ENCODE results near the gene PMP22. TPM values are rescaled to one million over a fixed set of nuclear protein-coding genes. Genes with fewer than 3 reads are reported as not detected.

PMP22 gene
- under 1 TPM in 3 of 5 donors, not detected in 2; 0.20 to 0.76 (median 0.44) TPM for total RNA-seq
- 0.20 TPM for total RNA-seq (2013)
- total RNA-seq: 0 to 1.4 (median 0.11) reads per million in 29 experiments

- peaks cover 0 to 22% of the 10 kb centered on the region in 2 experiments for H3K4me1 ChIP-seq (ENCODE audit: control insufficient read depth in 1 of 2, extremely low read depth in 1 of 2, insufficient read depth in 2 of 2, low read length in 2 of 2)
- H3K27me3 Mint-ChIP-seq: peaks cover 54 to 62% of the 10 kb centered on the region in 2 donors
- ChIA-PET CTCF (no interaction called here), POLR2A (no interaction called here)
- 73% methylated on average over 5 of the region's 6 CpGs for WGBS (ENCODE audit: insufficient coverage)
- no peaks in the 10 kb centered on the region for H3K9me3 ChIP-seq
- no peak within 1 kb of the TSS for H3K27ac Mint-ChIP-seq
- ATAC-seq (replicated peaks in 1 of 4) (no peak), DNase-seq (no peak)
- H3K9me3 Mint-ChIP-seq: no peaks in the 10 kb centered on the region
- peaks cover 11 to 56% of the 10 kb centered on the region in 2 experiments for H3K27me3 ChIP-seq (replicated peaks in 1 of 2; ENCODE audit: control insufficient read depth in 2 of 2, extremely low read depth in 1 of 2, insufficient read depth in 2 of 2, low read length in 1 of 2)
- no peaks in the 10 kb centered on the region for H3K36me3 Mint-ChIP-seq
- no peak within 1 kb of the TSS for H3K27ac ChIP-seq (ENCODE audit: low read length)
- no peaks in the 10 kb centered on the region for H3K36me3 ChIP-seq (ENCODE audit: control insufficient read depth in 2 of 2, extremely low read depth in 1 of 2, insufficient read depth in 1 of 2, low read length in 1 of 2)
- H3K4me1 Mint-ChIP-seq: peaks cover 0 to 18% (median 14%) of the 10 kb centered on the region in 3 donors
- no peak within 1 kb of the TSS for H3K4me3 ChIP-seq (ENCODE audit: control insufficient read depth in 1 of 2, extremely low read depth in 1 of 2, low read length in 1 of 2)
- H3K4me3 Mint-ChIP-seq: no peak within 1 kb of the TSS
Measured at GRCh38 chr17:15265131-15265530, at the start of gene PMP22. PMP22 (minus strand) TSS chr17:15265326; CDS start chr17:15260727, 4,599 bp downstream.

- H3K4me3 ChIP-seq (ENCODE audit: control insufficient read depth in 1 of 2, extremely low read depth in 1 of 2, low read length in 1 of 2): no peak overlapping the region
- Mint-ChIP-seq H3K9me3 (no peaks in the 10 kb centered on the region), H3K36me3 (no peaks in the 10 kb centered on the region), H3K27ac (no peak overlapping the region), H3K27me3 (peaks cover 1 to 14% of the 10 kb centered on the region in 2 donors), H3K4me3 (no peak overlapping the region), H3K4me1 (no peaks in the 10 kb centered on the region)
- ChIA-PET POLR2A (no interaction called here), CTCF (no interaction called here)
- H3K4me1 ChIP-seq (ENCODE audit: control insufficient read depth in 1 of 2, extremely low read depth in 1 of 2, insufficient read depth in 2 of 2, low read length in 2 of 2): no peaks in the 10 kb centered on the region
- H3K9me3 ChIP-seq: no peaks in the 10 kb centered on the region
- DNase-seq (no peak), ATAC-seq (replicated peaks in 1 of 4) (no peak)
- no peak overlapping the region for H3K27ac ChIP-seq (ENCODE audit: low read length)
- no peaks in the 10 kb centered on the region for H3K36me3 ChIP-seq (ENCODE audit: control insufficient read depth in 2 of 2, extremely low read depth in 1 of 2, insufficient read depth in 1 of 2, low read length in 1 of 2)
- H3K27me3 ChIP-seq (replicated peaks in 1 of 2; ENCODE audit: control insufficient read depth in 2 of 2, extremely low read depth in 1 of 2, insufficient read depth in 2 of 2, low read length in 1 of 2): peaks cover 4 to 10% of the 10 kb centered on the region in 2 experiments
- WGBS (ENCODE audit: insufficient coverage): 80% methylated on average over 4 of the region's 5 CpGs
Measured at GRCh38 chr17:15311996-15312395, 46.9 kb upstream of the PMP22 start.

- no peaks in the 10 kb centered on the region for H3K9me3 Mint-ChIP-seq
- Histone ChIP-seq H3K36me3 (ENCODE audit: control insufficient read depth in 2 of 2, extremely low read depth in 1 of 2, insufficient read depth in 1 of 2, low read length in 1 of 2) (no peaks in the 10 kb centered on the region), H3K27ac (ENCODE audit: low read length) (no peak overlapping the region), H3K9me3 (no peaks in the 10 kb centered on the region), H3K4me1 (ENCODE audit: control insufficient read depth in 1 of 2, extremely low read depth in 1 of 2, insufficient read depth in 2 of 2, low read length in 2 of 2) (no peaks in the 10 kb centered on the region), H3K27me3 (replicated peaks in 1 of 2; ENCODE audit: control insufficient read depth in 2 of 2, extremely low read depth in 1 of 2, insufficient read depth in 2 of 2, low read length in 1 of 2) (peaks cover 4 to 6% of the 10 kb centered on the region in 2 experiments), H3K4me3 (ENCODE audit: control insufficient read depth in 1 of 2, extremely low read depth in 1 of 2, low read length in 1 of 2) (no peak overlapping the region)
- DNase-seq: no peak
- no peak for ATAC-seq (replicated peaks in 1 of 4)
- H3K27me3 Mint-ChIP-seq: peaks cover 0 to 7% of the 10 kb centered on the region in 2 donors
- WGBS (ENCODE audit: insufficient coverage): 68% methylated on average over 3 of the region's 3 CpGs
- H3K4me3 Mint-ChIP-seq: no peak overlapping the region
- CTCF ChIA-PET: no interaction called here
- H3K4me1 Mint-ChIP-seq: no peaks in the 10 kb centered on the region
- no peak overlapping the region for H3K27ac Mint-ChIP-seq
- POLR2A ChIA-PET: no interaction called here
- no peaks in the 10 kb centered on the region for H3K36me3 Mint-ChIP-seq
Measured at GRCh38 chr17:15309793-15310192, 44.7 kb upstream of the PMP22 start.

- Histone ChIP-seq H3K36me3 (ENCODE audit: control insufficient read depth in 2 of 2, extremely low read depth in 1 of 2, insufficient read depth in 1 of 2, low read length in 1 of 2) (no peaks in the 10 kb centered on the region), H3K27ac (ENCODE audit: low read length) (no peak overlapping the region), H3K4me1 (ENCODE audit: control insufficient read depth in 1 of 2, extremely low read depth in 1 of 2, insufficient read depth in 2 of 2, low read length in 2 of 2) (no peaks in the 10 kb centered on the region), H3K4me3 (ENCODE audit: control insufficient read depth in 1 of 2, extremely low read depth in 1 of 2, low read length in 1 of 2) (no peak overlapping the region), H3K27me3 (replicated peaks in 1 of 2; ENCODE audit: control insufficient read depth in 2 of 2, extremely low read depth in 1 of 2, insufficient read depth in 2 of 2, low read length in 1 of 2) (peaks cover 4 to 6% of the 10 kb centered on the region in 2 experiments), H3K9me3 (no peaks in the 10 kb centered on the region)
- Mint-ChIP-seq H3K4me1 (no peaks in the 10 kb centered on the region), H3K9me3 (no peaks in the 10 kb centered on the region), H3K4me3 (no peak overlapping the region), H3K36me3 (no peaks in the 10 kb centered on the region), H3K27me3 (peaks cover 0 to 1% of the 10 kb centered on the region in 2 donors), H3K27ac (no peak overlapping the region)
- ATAC-seq (replicated peaks in 1 of 4) (no peak), DNase-seq (no peak)
- POLR2A ChIA-PET: no interaction called here
- CTCF ChIA-PET: no interaction called here
- 100% methylated on average over 2 of the region's 3 CpGs for WGBS (ENCODE audit: insufficient coverage)
Measured at GRCh38 chr17:15309236-15309635, 44.1 kb upstream of the PMP22 start.

- Mint-ChIP-seq H3K4me3 (no peak overlapping the region), H3K27ac (no peak overlapping the region), H3K36me3 (no peaks in the 10 kb centered on the region), H3K27me3 (no peaks in the 10 kb centered on the region), H3K9me3 (no peaks in the 10 kb centered on the region), H3K4me1 (no peaks in the 10 kb centered on the region)
- ChIA-PET POLR2A (no interaction called here), CTCF (no interaction called here)
- ATAC-seq (replicated peaks in 1 of 4) (no peak), DNase-seq (no peak)
- H3K27ac ChIP-seq (ENCODE audit: low read length): no peak overlapping the region
- WGBS (ENCODE audit: insufficient coverage): 88% methylated on average over 5 of the region's 7 CpGs
- H3K36me3 ChIP-seq (ENCODE audit: control insufficient read depth in 2 of 2, extremely low read depth in 1 of 2, insufficient read depth in 1 of 2, low read length in 1 of 2): no peaks in the 10 kb centered on the region
- no peaks in the 10 kb centered on the region for H3K4me1 ChIP-seq (ENCODE audit: control insufficient read depth in 1 of 2, extremely low read depth in 1 of 2, insufficient read depth in 2 of 2, low read length in 2 of 2)
- no peaks in the 10 kb centered on the region for H3K9me3 ChIP-seq
- no peak overlapping the region for H3K4me3 ChIP-seq (ENCODE audit: control insufficient read depth in 1 of 2, extremely low read depth in 1 of 2, low read length in 1 of 2)
- peaks cover 2 to 6% of the 10 kb centered on the region in 2 experiments for H3K27me3 ChIP-seq (replicated peaks in 1 of 2; ENCODE audit: control insufficient read depth in 2 of 2, extremely low read depth in 1 of 2, insufficient read depth in 2 of 2, low read length in 1 of 2)
Measured at GRCh38 chr17:15308758-15309157, 43.6 kb upstream of the PMP22 start.

- ATAC-seq (replicated peaks in 1 of 4) (no peak), DNase-seq (no peak)
- no peaks in the 10 kb centered on the region for H3K4me1 ChIP-seq (ENCODE audit: control insufficient read depth in 1 of 2, extremely low read depth in 1 of 2, insufficient read depth in 2 of 2, low read length in 2 of 2)
- CTCF ChIA-PET: no interaction called here
- H3K36me3 ChIP-seq (ENCODE audit: control insufficient read depth in 2 of 2, extremely low read depth in 1 of 2, insufficient read depth in 1 of 2, low read length in 1 of 2): no peaks in the 10 kb centered on the region
- Mint-ChIP-seq H3K4me3 (no peak overlapping the region), H3K36me3 (no peaks in the 10 kb centered on the region), H3K27me3 (peaks cover under 1 to 3% of the 10 kb centered on the region in 2 donors), H3K27ac (no peak overlapping the region), H3K9me3 (no peaks in the 10 kb centered on the region), H3K4me1 (no peaks in the 10 kb centered on the region)
- POLR2A ChIA-PET: no interaction called here
- H3K27me3 ChIP-seq (replicated peaks in 1 of 2; ENCODE audit: control insufficient read depth in 2 of 2, extremely low read depth in 1 of 2, insufficient read depth in 2 of 2, low read length in 1 of 2): peaks cover 2 to 7% of the 10 kb centered on the region in 2 experiments
- H3K4me3 ChIP-seq (ENCODE audit: control insufficient read depth in 1 of 2, extremely low read depth in 1 of 2, low read length in 1 of 2): no peak overlapping the region
- 83% methylated on average over 1 of the region's 4 CpGs for WGBS (ENCODE audit: insufficient coverage)
- H3K9me3 ChIP-seq: no peaks in the 10 kb centered on the region
- H3K27ac ChIP-seq (ENCODE audit: low read length): no peak overlapping the region
Measured at GRCh38 chr17:15307710-15308111, 42.6 kb upstream of the PMP22 start.

- H3K9me3 Mint-ChIP-seq: no peaks in the 10 kb centered on the region
Measured at GRCh38 chr17:15303851-15304250, 38.7 kb upstream of the PMP22 start.

More at GRCh38 chr17:15303851-15304250, 38.7 kb upstream of the PMP22 start:
- H3K4me3 ChIP-seq (ENCODE audit: control insufficient read depth in 1 of 2, extremely low read depth in 1 of 2, low read length in 1 of 2): no peak overlapping the region
- no peak overlapping the region for H3K27ac ChIP-seq (ENCODE audit: low read length)
- no peak for ATAC-seq (replicated peaks in 1 of 4)
- no peaks in the 10 kb centered on the region for H3K4me1 Mint-ChIP-seq
- H3K36me3 Mint-ChIP-seq: no peaks in the 10 kb centered on the region
- no peak overlapping the region for H3K4me3 Mint-ChIP-seq
- POLR2A ChIA-PET: no interaction called here
- CTCF ChIA-PET: no interaction called here
- no peak overlapping the region for H3K27ac Mint-ChIP-seq
- no peaks in the 10 kb centered on the region for H3K36me3 ChIP-seq (ENCODE audit: control insufficient read depth in 2 of 2, extremely low read depth in 1 of 2, insufficient read depth in 1 of 2, low read length in 1 of 2)
- 80% methylated on average over 8 of the region's 14 CpGs for WGBS (ENCODE audit: insufficient coverage)
- H3K4me1 ChIP-seq (ENCODE audit: control insufficient read depth in 1 of 2, extremely low read depth in 1 of 2, insufficient read depth in 2 of 2, low read length in 2 of 2): no peaks in the 10 kb centered on the region
- DNase-seq: no peak
- no peaks in the 10 kb centered on the region for H3K9me3 ChIP-seq
- H3K27me3 Mint-ChIP-seq: peaks cover 9 to 10% of the 10 kb centered on the region in 2 donors
- peaks cover 2 to 10% of the 10 kb centered on the region in 2 experiments for H3K27me3 ChIP-seq (replicated peaks in 1 of 2; ENCODE audit: control insufficient read depth in 2 of 2, extremely low read depth in 1 of 2, insufficient read depth in 2 of 2, low read length in 1 of 2)

All from T-cell (primary cell).